OCI-LY7 (cell line): ENCODE data around the gene PIM2. TPM values are rescaled to one million over a fixed set of nuclear protein-coding genes. Genes with fewer than 3 reads are reported as not detected.
"Not testable (repeated sequence)": the region's sequence is repeated elsewhere in the genome, so short reads cannot be mapped to it uniquely, and the experiment has no call there.

Source experiments
- BruUV-seq: library from RNA; stranded (reverse); fragments of 400-500 nt; replicated peaks from 2 replicates; lab custom pipeline; 2021; lab: Mats Ljungman, UMichigan
- CTCF ChIA-PET: fragments of 300-600 bp; sonication (Branson Sonifier 250); formaldehyde crosslinking; loops from one replicate; lab custom pipeline; 2022; ENCODE audit warnings: antibody characterized with exemption; ENCODE audit not compliant: unreplicated experiment; lab: Charles Lee
- POLR2A ChIA-PET: fragments of 300-600 bp; sonication (Branson Sonifier 250); formaldehyde crosslinking; loops from one replicate; lab custom pipeline; 2022; ENCODE audit warnings: antibody characterized with exemption; lab: Charles Lee
- DNase-seq: peaks from one replicate; pipeline ENCODE4 v3.0.0-alpha.2; 2015; ENCODE audit warnings: low spot score
- H2AFZ ChIP-seq: fragments of 200-600 bp; sonication (generic), shearing (Covaris generic); 2 replicates; pipeline ENCODE4 v1.6.1; 2014; ENCODE audit warnings: mild to moderate bottlenecking, antibody characterized with exemption, low read length, moderate library complexity
- H3K27ac ChIP-seq: fragments of 200-600 bp; sonication (generic); 2 replicates; pipeline ENCODE4 v1.5.1; 2014; ENCODE audit warnings: mixed run types, low read depth, mild to moderate bottlenecking, moderate library complexity, low read length, inconsistent platforms; ENCODE audit not compliant: poor library complexity, severe bottlenecking
- H3K36me3 ChIP-seq: fragments of 200-600 bp; sonication (generic); 2 replicates; pipeline ENCODE4 v1.6.1; 2014; ENCODE audit warnings: mild to moderate bottlenecking, antibody characterized with exemption, low read length, moderate library complexity, mixed read lengths; ENCODE audit not compliant: insufficient read depth
- H3K4me1 ChIP-seq: fragments of 200-600 bp; sonication (generic); 2 replicates; pipeline ENCODE4 v1.5.1; 2014; ENCODE audit warnings: mild to moderate bottlenecking, low read length; ENCODE audit not compliant: insufficient read depth, poor library complexity, severe bottlenecking
- H3K4me2 ChIP-seq: fragments of 200-600 bp; sonication (generic); 2 replicates; pipeline ENCODE4 v1.6.1; 2014; ENCODE audit warnings: mild to moderate bottlenecking, low read length
- H3K4me3 ChIP-seq: fragments of 200-600 bp; sonication (generic); 2 replicates; pipeline ENCODE4 v1.5.1; 2014; ENCODE audit warnings: mild to moderate bottlenecking, low read depth, low read length; ENCODE audit not compliant: poor library complexity, severe bottlenecking
- H3K79me2 ChIP-seq: fragments of 200-600 bp; sonication (generic); 2 replicates; pipeline ENCODE4 v1.6.1; 2016; ENCODE audit warnings: low read depth, mild to moderate bottlenecking, low read length, moderate library complexity, mixed read lengths; ENCODE audit not compliant: insufficient read depth
- H3K9me2 ChIP-seq: fragments of 200-600 bp; sonication (generic); 2 replicates; pipeline ENCODE4 v1.6.1; 2016; ENCODE audit warnings: mild to moderate bottlenecking, low read length, mixed read lengths; ENCODE audit not compliant: insufficient read depth
- H3K9me3 ChIP-seq: fragments of 200-600 bp; sonication (generic); 2 replicates; pipeline ENCODE4 v1.6.1; 2014; ENCODE audit warnings: mild to moderate bottlenecking, mixed run types, low read length, mixed read lengths
- H4K20me1 ChIP-seq: fragments of 200-600 bp; sonication (generic); 2 replicates; pipeline ENCODE4 v1.6.1; 2014; ENCODE audit warnings: mild to moderate bottlenecking, antibody characterized with exemption, low read length, moderate library complexity, mixed read lengths; ENCODE audit not compliant: insufficient read depth
- EZH2phosphoT487 ChIP-seq: fragments of 200-600 bp; sonication (generic); IDR thresholded peaks from 2 replicates; pipeline ENCODE4 v1.6.1; 2018; ENCODE audit warnings: low read depth, borderline replicate concordance, mild to moderate bottlenecking, mixed run types, antibody characterized with exemption, low read length, moderate library complexity, mixed read lengths
- intact Hi-C: fragments of 100-400 bp; cut with micrococcal nuclease; formaldehyde crosslinking; loops from one replicate; pipeline ENCODE4 v1.10.0; 2022; ENCODE audit not compliant: unreplicated experiment
- total RNA-seq, 2 experiments: library from RNA; depleted of rRNA in 1 of 2; stranded (reverse); fragments of >200 nt in 1 of 2; shearing (Covaris generic) in 1 of 2; gene quantifications; 2 replicates each; pipeline ENCODE4 v1.2.3, GENCODE V29; 2014 to 2022
- TF ChIP-seq, protein P1 (sequence below): fragments of 200-600 bp; sonication (generic); conservative IDR thresholded peaks from 2 replicates; pipeline ENCODE4 v1.5.1; 2014; ENCODE audit warnings: mild to moderate bottlenecking, antibody characterized with exemption, low read length, moderate library complexity, mixed read lengths

Gene PIM2
- total RNA-seq, 2 experiments from 2014 or later: 60.3 to 148 TPM

DNA sequence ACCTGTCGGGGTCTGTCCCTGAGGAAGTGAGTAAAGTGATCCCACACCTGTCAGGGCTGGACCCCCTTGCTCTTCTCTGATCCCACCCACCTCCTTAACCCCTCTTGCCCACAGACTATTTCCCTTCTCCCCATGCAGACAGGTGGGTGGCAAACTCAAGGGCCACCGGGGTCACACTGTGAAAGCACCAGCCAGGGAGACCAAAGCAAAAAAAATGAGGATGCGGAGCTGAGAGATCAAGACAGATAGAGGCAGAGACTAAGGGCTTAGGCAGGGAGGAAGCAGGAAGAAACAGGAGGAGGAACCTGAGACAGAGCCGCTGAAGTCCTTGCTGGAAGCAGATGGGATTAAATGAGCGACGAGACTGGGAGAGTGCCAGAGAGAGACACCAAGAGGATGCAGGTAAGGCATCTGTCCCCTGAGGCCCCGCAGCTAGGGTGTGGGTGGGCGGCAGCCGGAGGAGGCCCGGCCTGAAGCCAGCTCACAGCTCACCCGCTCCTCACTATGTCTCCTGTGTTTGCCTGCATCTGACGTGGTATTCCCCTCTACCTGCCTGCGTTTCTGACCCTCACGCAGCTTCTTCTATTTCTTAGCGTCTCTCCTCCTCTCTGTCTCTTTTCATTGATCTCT, 28.4 kb downstream of the PIM2 start:
- no peak overlapping the region for H3K27ac ChIP-seq
- peak overlapping the region; percentile 52 for H3K4me3 ChIP-seq
- no peak for DNase-seq
- TF ChIP-seq EZH2phosphoT487: no peak
- TF ChIP-seq, protein P1, sequence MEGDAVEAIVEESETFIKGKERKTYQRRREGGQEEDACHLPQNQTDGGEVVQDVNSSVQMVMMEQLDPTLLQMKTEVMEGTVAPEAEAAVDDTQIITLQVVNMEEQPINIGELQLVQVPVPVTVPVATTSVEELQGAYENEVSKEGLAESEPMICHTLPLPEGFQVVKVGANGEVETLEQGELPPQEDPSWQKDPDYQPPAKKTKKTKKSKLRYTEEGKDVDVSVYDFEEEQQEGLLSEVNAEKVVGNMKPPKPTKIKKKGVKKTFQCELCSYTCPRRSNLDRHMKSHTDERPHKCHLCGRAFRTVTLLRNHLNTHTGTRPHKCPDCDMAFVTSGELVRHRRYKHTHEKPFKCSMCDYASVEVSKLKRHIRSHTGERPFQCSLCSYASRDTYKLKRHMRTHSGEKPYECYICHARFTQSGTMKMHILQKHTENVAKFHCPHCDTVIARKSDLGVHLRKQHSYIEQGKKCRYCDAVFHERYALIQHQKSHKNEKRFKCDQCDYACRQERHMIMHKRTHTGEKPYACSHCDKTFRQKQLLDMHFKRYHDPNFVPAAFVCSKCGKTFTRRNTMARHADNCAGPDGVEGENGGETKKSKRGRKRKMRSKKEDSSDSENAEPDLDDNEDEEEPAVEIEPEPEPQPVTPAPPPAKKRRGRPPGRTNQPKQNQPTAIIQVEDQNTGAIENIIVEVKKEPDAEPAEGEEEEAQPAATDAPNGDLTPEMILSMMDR: no peak
- peak overlapping the region; percentile 41; the same call in 1 of the 2 replicates for H2AFZ ChIP-seq
- peaks cover 15% of the 10 kb centered on the region; the same call in 1 of the 2 replicates for H3K36me3 ChIP-seq
- peaks cover 17% of the 10 kb centered on the region for H3K4me1 ChIP-seq
- ChIA-PET POLR2A (interaction anchor here (0.8 kb wide), 1 partner anchor 56 kb away, joined by 3 read pairs; no protein-coding TSS in a partner anchor), CTCF (no interaction called here)
- no TSS peak for BruUV-seq
- intact Hi-C loops: loop anchor here (5.0 to 10.0 kb wide), 2 partner anchors 86 to 243 kb away; partner anchors contain the start of gene HDAC6
- peak overlapping the region; percentile 58 for H3K4me2 ChIP-seq
- H4K20me1 ChIP-seq: no peaks in the 10 kb centered on the region
- peaks cover 4% of the 10 kb centered on the region for H3K79me2 ChIP-seq
- no peaks in the 10 kb centered on the region for H3K9me3 ChIP-seq
- no peaks in the 10 kb centered on the region for H3K9me2 ChIP-seq

DNA sequence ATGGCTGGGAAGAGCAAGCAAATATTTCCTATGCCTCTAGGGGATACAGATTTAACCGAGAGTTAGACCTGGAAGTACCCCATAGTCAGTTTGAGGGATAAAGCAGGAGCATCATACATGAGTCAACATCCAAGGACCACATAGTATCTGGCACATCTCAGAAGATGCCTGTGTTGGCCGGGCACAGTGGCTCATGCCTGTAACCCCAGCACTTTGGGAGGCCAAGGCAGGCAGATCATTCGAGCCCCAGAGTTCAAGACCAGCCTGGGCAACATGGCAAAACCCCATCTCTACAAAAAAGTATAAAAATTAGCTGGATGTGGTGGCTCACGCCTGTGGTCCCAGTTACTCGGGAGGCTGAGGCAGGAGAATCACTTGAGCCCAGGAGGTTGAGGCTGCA, 32.2 kb downstream of the PIM2 start:
- H3K9me2 ChIP-seq, H3K27ac ChIP-seq, H3K4me3 ChIP-seq, H3K36me3 ChIP-seq, H3K9me3 ChIP-seq, H2AFZ ChIP-seq, DNase-seq, H3K4me2 ChIP-seq, intact Hi-C loops, CTCF ChIA-PET, BruUV-seq, H4K20me1 ChIP-seq, H3K79me2 ChIP-seq: not testable (repeated sequence)
- POLR2A ChIA-PET: interaction anchor here (1.2 kb wide), 1 partner anchor 11 kb away, joined by 6 read pairs; the partner anchor contains the start of genes PQBP1 and TIMM17B
- H3K4me1 ChIP-seq: peaks cover 12% of the 10 kb centered on the region

DNA sequence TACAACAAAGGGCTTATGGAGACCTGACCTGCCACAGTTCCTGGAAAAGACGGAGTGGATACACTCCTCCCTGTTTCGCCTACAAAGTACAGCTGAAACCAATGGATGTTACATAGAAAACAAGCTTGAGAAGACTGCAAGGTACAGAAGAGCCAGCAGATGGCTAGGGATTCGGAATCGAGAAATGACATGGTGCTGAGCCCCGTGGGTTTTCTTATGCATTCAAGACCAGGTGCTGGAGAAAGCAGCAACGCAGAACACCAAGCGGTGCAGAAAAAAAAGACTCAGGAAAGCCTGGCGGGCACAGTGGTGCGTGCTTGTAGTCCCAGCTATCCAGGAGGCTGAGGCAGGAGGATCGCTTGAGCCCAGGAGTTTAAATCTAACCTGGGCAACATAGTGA, 35.1 kb downstream of the PIM2 start:
- intact Hi-C loops: no loop called here
- H3K9me2 ChIP-seq: no peaks in the 10 kb centered on the region
- no peaks in the 10 kb centered on the region for H3K36me3 ChIP-seq
- H3K9me3 ChIP-seq: no peaks in the 10 kb centered on the region
- CTCF ChIA-PET: no interaction called here
- H3K79me2 ChIP-seq: no peaks in the 10 kb centered on the region
- no peaks in the 10 kb centered on the region for H3K4me1 ChIP-seq
- TF ChIP-seq, protein P1: no peak
- TF ChIP-seq EZH2phosphoT487: no peak
- H2AFZ ChIP-seq: no peak overlapping the region
- POLR2A ChIA-PET: interaction anchor here (0.6 to 0.7 kb wide), 3 partner anchors 10 to 274 kb away, joined by 3 to 4 read pairs (median 4); no protein-coding TSS in a partner anchor
- no TSS peak for BruUV-seq
- DNase-seq: no peak
- no peak overlapping the region for H3K4me2 ChIP-seq
- no peaks in the 10 kb centered on the region for H4K20me1 ChIP-seq
- H3K4me3 ChIP-seq: no peak overlapping the region
- H3K27ac ChIP-seq: no peak overlapping the region

DNA sequence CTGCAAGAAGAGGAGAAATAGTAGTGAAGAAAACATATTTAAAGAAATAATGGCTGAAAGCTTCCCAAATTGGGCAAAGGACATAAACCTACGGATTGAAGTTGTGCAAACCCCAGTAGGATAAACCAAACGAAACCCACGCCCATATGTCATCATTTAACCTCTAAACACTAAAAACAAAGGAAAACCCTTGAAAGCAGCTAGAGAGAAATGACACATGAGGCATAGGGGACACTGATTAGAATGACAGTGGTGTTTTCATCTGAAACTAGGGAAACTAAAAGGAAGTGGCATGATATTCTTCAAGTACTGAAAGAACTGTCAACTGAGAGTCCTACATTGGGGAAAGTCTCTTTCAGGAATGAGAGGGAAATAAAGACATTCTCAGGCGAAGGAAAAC, 41.9 kb downstream of the PIM2 start:
- H3K9me3 ChIP-seq, H3K9me2 ChIP-seq, DNase-seq, H3K27ac ChIP-seq, H3K79me2 ChIP-seq, H4K20me1 ChIP-seq, POLR2A ChIA-PET, H3K4me3 ChIP-seq, intact Hi-C loops, H3K36me3 ChIP-seq, H3K4me2 ChIP-seq, H2AFZ ChIP-seq, CTCF ChIA-PET, H3K4me1 ChIP-seq, BruUV-seq: not testable (repeated sequence)

DNA sequence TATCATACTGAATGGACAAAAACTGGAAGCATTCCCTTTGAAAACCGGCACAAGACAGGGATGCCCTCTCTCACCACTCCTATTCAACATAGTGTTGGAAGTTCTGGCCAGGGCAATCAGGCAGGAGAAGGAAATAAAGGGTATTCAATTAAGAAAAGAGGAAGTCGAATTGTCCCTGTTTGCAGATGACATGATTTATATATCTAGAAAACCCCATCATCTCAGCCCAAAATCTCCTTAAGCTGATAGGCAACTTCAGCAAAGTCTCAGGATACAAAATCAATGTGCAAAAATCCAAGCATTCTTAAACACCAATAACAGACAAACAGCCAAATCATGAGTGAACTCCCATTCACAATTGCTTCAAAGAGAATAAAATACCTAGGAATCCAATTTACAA, 46.8 kb downstream of the PIM2 start:
- DNase-seq, H3K4me2 ChIP-seq, H3K36me3 ChIP-seq, CTCF ChIA-PET, BruUV-seq, H3K9me3 ChIP-seq, H4K20me1 ChIP-seq, H3K9me2 ChIP-seq, H3K4me1 ChIP-seq, H2AFZ ChIP-seq, H3K4me3 ChIP-seq, H3K79me2 ChIP-seq, H3K27ac ChIP-seq, POLR2A ChIA-PET, intact Hi-C loops: not testable (repeated sequence)
